Smooth muscle cell (in vitro differentiated cells): ENCODE measurements around the gene TENT4B. TPM values are rescaled to one million over a fixed set of nuclear protein-coding genes. Genes with fewer than 3 reads are reported as not detected.

ENCODE experiments used
- DNase-seq: peaks from one replicate; lab custom pipeline; 2025; ENCODE audit not compliant: unreplicated experiment; lab: John Stamatoyannopoulos, UW
- H2AFZ ChIP-seq: fragments of 200-600 bp; sonication (generic); 2 replicates; pipeline ENCODE4 v1.6.0; 2016; ENCODE audit warnings: antibody characterized with exemption, low read depth, mild to moderate bottlenecking
- H3F3A ChIP-seq: fragments of 200-600 bp; sonication (generic); 2 replicates; pipeline ENCODE4 v1.6.0; 2017; ENCODE audit warnings: antibody characterized with exemption, low read depth
- H3K27ac ChIP-seq: fragments of 200-600 bp; sonication (generic); 2 replicates; pipeline ENCODE4 v1.5.1; 2016; ENCODE audit warnings: low read depth, mild to moderate bottlenecking
- H3K27me3 ChIP-seq: fragments of 200-600 bp; sonication (generic); 2 replicates; pipeline ENCODE4 v1.6.1; 2016; ENCODE audit warnings: low read depth, mild to moderate bottlenecking
- H3K36me3 ChIP-seq: fragments of 200-600 bp; sonication (generic); 2 replicates; pipeline ENCODE4 v1.5.1; 2016; ENCODE audit warnings: low read depth
- H3K4me1 ChIP-seq: fragments of 200-600 bp; sonication (generic); 2 replicates; pipeline ENCODE4 v1.5.1; 2016; ENCODE audit warnings: low read depth
- H3K4me2 ChIP-seq: fragments of 200-600 bp; sonication (generic); 2 replicates; pipeline ENCODE4 v1.6.0; 2016; ENCODE audit warnings: mild to moderate bottlenecking
- H3K4me3 ChIP-seq: fragments of 200-600 bp; sonication (generic); 2 replicates; pipeline ENCODE4 v1.5.1; 2016; ENCODE audit warnings: mild to moderate bottlenecking
- H3K79me2 ChIP-seq: fragments of 200-600 bp; sonication (generic); 2 replicates; pipeline ENCODE4 v1.6.0; 2016; ENCODE audit warnings: low read depth, mild to moderate bottlenecking
- H3K9ac ChIP-seq: fragments of 200-600 bp; sonication (generic); 2 replicates; pipeline ENCODE4 v1.6.0; 2016; ENCODE audit warnings: low read depth
- H3K9me3 ChIP-seq: fragments of 200-600 bp; sonication (generic); replicated peaks from 2 replicates; pipeline ENCODE4 v1.5.1; 2016; ENCODE audit warnings: low read depth
- H4K20me1 ChIP-seq: fragments of 200-600 bp; sonication (generic); 2 replicates; pipeline ENCODE4 v1.6.0; 2016; ENCODE audit warnings: low read depth
- CTCF ChIP-seq: fragments of 200-600 bp; sonication (generic); IDR thresholded peaks from 2 replicates; pipeline ENCODE4 v1.5.1; 2017; ENCODE audit warnings: borderline replicate concordance, mild to moderate bottlenecking, antibody characterized with exemption; ENCODE audit not compliant: insufficient read depth, poor library complexity, severe bottlenecking
- WGBS: methylation state at CpG from one replicate; pipeline ENCODE4 v1.1.7; 2016; ENCODE audit warnings: low lambda C conversion rate; 5-methylcytosine and 5-hydroxymethylcytosine counted together
- polyA plus RNA-seq: library from polyadenylated mRNA; unstranded; fragments of >200 nt; fragmentation: Nextera tagmentation; extraction: Ambion mirVana; gene quantifications from 2 replicates; pipeline ENCODE4 v1.2.1, GENCODE V29; 2016
- total RNA-seq: library from RNA; depleted of rRNA; stranded (reverse); fragments of >200 nt; gene quantifications from 2 replicates; pipeline ENCODE4 v1.2.3, GENCODE V29; 2014

Gene TENT4B
- total and polyA plus RNA-seq, 2 experiments from 2014 or later: 2.6 to 8.8 TPM

- no peaks in the 10 kb centered on the region for H3F3A ChIP-seq
- TF ChIP-seq CTCF: no peak
- H3K9ac ChIP-seq: no peak overlapping the region
- peaks cover 8% of the 10 kb centered on the region for H3K79me2 ChIP-seq
- H3K4me2 ChIP-seq: no peak overlapping the region
- no peaks in the 10 kb centered on the region for H3K27me3 ChIP-seq
- H3K4me1 ChIP-seq: peaks cover 24% of the 10 kb centered on the region
- no peak for DNase-seq
- 78% methylated on average over 16 of the region's 16 CpGs for WGBS
- no peak overlapping the region for H3K27ac ChIP-seq
- no peaks in the 10 kb centered on the region for H3K9me3 ChIP-seq
- no peaks in the 10 kb centered on the region for H4K20me1 ChIP-seq
- no peak overlapping the region for H2AFZ ChIP-seq
- no peak overlapping the region for H3K4me3 ChIP-seq
- H3K36me3 ChIP-seq: no peaks in the 10 kb centered on the region
These were observed 110.2 kb downstream of the TENT4B start for GRCh38 chr16:50263060-50263909.

- no peak overlapping the region for H3K9ac ChIP-seq
- H3K79me2 ChIP-seq: peaks cover 14% of the 10 kb centered on the region
- no peaks in the 10 kb centered on the region for H3F3A ChIP-seq
- DNase-seq: no peak
- no peaks in the 10 kb centered on the region for H3K27me3 ChIP-seq
- 93% methylated on average over 8 of the region's 8 CpGs for WGBS
- H3K27ac ChIP-seq: peak overlapping the region; percentile 12
- no peak overlapping the region for H2AFZ ChIP-seq
- H3K9me3 ChIP-seq: no peaks in the 10 kb centered on the region
- H3K36me3 ChIP-seq: no peaks in the 10 kb centered on the region
- no peak overlapping the region for H3K4me3 ChIP-seq
- TF ChIP-seq CTCF: no peak
- H3K4me1 ChIP-seq: peaks cover 18% of the 10 kb centered on the region
- H3K4me2 ChIP-seq: no peak overlapping the region
- H4K20me1 ChIP-seq: no peaks in the 10 kb centered on the region
These were observed 111.1 kb downstream of the TENT4B start for GRCh38 chr16:50263940-50264929.

- no peak for TF ChIP-seq CTCF
- Histone ChIP-seq H3K27me3 (no peaks in the 10 kb centered on the region), H3K27ac (peak overlapping the region; percentile 93), H4K20me1 (peaks cover 8% of the 10 kb centered on the region), H2AFZ (no peak overlapping the region), H3K4me1 (peaks cover 10% of the 10 kb centered on the region), H3K36me3 (no peaks in the 10 kb centered on the region), H3K4me2 (no peak overlapping the region), H3K9ac (no peak overlapping the region), H3K4me3 (no peak overlapping the region), H3K9me3 (no peaks in the 10 kb centered on the region), H3K79me2 (peaks cover 14% of the 10 kb centered on the region), H3F3A (no peaks in the 10 kb centered on the region)
- DNase-seq: no peak
- whole genome bisulfite sequencing: 87% methylated on average over 2 of the region's 2 CpGs
These were observed 112.2 kb downstream of the TENT4B start for GRCh38 chr16:50265260-50265659.
